GM18861 (cell line): ENCODE data around the gene KLHL25.

ENCODE experiments used
- ATAC-seq: cut with Tn5 transposase; IDR thresholded peaks from one replicate; pipeline ENCODE4 v1.9.1; 2021; ENCODE audit not compliant: unreplicated experiment

KLHL25 gene

GRCh38 chr15:85762039-85762755 lies 32.5 kb downstream of the KLHL25 start:
- no peak for ATAC-seq

- ATAC-seq = no peak
These were observed 33.1 kb downstream of the KLHL25 start for GRCh38 chr15:85761635-85762034.

GRCh38 chr15:85760531-85761371 lies 34.0 kb downstream of the KLHL25 start:
- no peak for ATAC-seq

- no peak for ATAC-seq
These were observed 34.7 kb downstream of the KLHL25 start for GRCh38 chr15:85760049-85760448.

- ATAC-seq = no peak
These were observed 35.3 kb downstream of the KLHL25 start for GRCh38 chr15:85759376-85759775.

GRCh38 chr15:85758655-85758978 lies 36.1 kb downstream of the KLHL25 start:
- ATAC-seq = no peak

GRCh38 chr15:85757939-85758654 lies 36.6 kb downstream of the KLHL25 start:
- no peak for ATAC-seq

- no peak for ATAC-seq
These were observed 37.4 kb downstream of the KLHL25 start for GRCh38 chr15:85757073-85757938.

GRCh38 chr15:85756411-85757072 lies 38.2 kb downstream of the KLHL25 start:
- ATAC-seq = no peak

GRCh38 chr15:85755942-85756341 lies 38.8 kb downstream of the KLHL25 start:
- no peak for ATAC-seq

- ATAC-seq = no peak
These were observed 39.3 kb downstream of the KLHL25 start for GRCh38 chr15:85755471-85755870.

- ATAC-seq = no peak
These were observed 39.7 kb downstream of the KLHL25 start for GRCh38 chr15:85754989-85755388.

- ATAC-seq = no peak
These were observed 40.8 kb downstream of the KLHL25 start for GRCh38 chr15:85753791-85754452.

GRCh38 chr15:85753261-85753660 lies 41.5 kb downstream of the KLHL25 start:
- no peak for ATAC-seq

GRCh38 chr15:85752491-85752961 lies 42.2 kb downstream of the KLHL25 start:
- ATAC-seq = no peak

GRCh38 chr15:85752124-85752475 lies 42.6 kb downstream of the KLHL25 start:
- ATAC-seq = no peak

- ATAC-seq = no peak
These were observed 43.2 kb downstream of the KLHL25 start for GRCh38 chr15:85751291-85752123.

GRCh38 chr15:85750319-85751290 lies 44.1 kb downstream of the KLHL25 start:
- no peak for ATAC-seq
